GM19025 (cell line): Measurements from ENCODE around the gene PRKCG.

Source experiments
- ATAC-seq: cut with Tn5 transposase; IDR thresholded peaks from one replicate; pipeline ENCODE4 v1.9.1; 2021; ENCODE audit warnings: mild to moderate bottlenecking, low read depth, moderate library complexity; ENCODE audit not compliant: unreplicated experiment

Gene PRKCG

DNA sequence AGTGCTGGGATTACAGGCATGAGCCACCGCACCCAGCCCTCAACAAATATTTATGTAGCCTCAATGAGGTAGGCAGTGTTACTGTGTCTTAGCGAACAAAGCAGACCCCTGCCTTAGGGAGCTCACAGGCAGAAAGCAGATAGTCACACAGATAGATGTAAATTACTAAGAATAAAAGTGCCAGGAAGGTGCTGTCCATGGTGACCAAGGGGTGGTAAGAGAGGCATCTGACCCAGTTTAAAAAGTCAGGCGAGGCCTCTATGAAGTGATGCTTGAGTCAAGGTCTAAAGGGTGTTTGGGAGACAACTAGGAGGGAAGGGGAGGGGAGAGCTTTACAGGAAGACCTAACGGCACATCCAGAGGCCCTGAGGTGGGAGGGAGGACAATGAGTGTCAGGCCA is 14.7 kb downstream of the PRKCG start:
- no peak for ATAC-seq

DNA sequence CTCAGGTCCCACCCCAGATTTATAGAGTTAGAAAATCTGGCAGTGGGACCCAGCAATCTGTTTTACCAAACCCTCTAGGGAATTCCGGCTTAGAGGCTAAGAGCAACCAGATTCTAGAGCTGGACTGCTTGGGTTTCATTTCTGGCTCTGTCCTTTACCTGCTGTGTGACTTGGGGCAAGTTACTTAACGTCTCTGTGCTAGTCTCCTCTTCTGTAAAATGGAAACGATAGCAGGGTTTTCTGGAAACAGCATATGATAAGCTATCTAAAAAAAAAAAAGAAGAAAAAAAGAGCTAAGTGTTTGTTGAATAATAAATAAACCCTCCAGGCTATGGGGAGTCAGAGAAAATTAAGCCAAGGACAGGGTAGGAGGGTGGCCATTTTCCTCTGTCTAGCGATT is 15.5 kb downstream of the PRKCG start:
- ATAC-seq, result no peak

DNA sequence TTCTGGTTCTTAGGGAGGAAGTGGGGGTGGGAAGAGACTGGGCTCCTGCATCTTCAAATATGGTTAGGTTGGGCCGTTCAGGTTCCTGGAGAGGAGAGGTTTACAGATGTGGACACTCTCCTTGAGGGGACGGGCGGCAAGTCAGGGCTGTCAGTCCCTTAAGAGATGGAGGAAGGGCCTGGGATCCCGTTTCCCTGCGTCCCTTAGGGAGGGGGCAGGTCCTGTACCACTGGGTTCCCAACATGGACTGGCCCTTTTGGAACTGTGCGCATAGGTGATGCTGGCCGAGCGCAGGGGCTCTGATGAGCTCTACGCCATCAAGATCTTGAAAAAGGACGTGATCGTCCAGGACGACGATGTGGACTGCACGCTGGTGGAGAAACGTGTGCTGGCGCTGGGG is 16.2 kb downstream of the PRKCG start:
- ATAC-seq, result no peak

DNA sequence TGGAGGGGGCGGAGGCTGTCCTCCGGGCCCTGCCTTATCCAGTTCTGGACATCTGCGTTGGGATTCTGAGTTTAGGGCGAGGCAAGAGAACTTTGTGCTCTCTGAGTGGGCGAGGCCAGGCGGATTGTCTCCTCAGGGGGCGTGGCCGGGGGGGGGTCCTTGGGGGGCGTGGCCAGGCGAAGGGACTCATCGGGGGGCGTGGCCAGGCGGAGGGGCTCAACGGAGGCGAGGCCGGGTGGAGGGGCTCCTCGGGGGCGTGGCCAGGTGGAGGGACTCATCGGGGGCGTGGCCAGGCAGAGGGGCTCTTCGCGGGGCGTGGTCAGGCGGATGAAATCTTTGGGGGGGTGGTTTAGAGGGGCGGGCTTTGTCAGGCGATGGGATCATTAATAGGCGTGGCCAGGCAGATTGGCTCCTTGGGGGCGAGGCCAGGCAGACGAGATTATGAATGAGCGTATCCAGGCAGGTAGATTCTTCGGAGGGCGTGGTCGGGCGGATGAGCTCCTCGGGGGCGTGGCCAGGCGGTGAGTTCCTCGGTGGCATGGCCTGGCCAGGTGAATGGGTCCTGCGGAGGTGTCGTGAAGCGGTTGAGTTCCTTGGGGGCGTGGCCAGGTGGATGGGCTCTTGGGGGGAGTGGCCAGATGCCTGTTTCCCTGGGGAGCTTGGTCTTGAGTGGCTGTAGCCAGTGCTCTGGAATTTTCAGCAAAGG is 16.8 kb downstream of the PRKCG start:
- ATAC-seq, result no peak

DNA sequence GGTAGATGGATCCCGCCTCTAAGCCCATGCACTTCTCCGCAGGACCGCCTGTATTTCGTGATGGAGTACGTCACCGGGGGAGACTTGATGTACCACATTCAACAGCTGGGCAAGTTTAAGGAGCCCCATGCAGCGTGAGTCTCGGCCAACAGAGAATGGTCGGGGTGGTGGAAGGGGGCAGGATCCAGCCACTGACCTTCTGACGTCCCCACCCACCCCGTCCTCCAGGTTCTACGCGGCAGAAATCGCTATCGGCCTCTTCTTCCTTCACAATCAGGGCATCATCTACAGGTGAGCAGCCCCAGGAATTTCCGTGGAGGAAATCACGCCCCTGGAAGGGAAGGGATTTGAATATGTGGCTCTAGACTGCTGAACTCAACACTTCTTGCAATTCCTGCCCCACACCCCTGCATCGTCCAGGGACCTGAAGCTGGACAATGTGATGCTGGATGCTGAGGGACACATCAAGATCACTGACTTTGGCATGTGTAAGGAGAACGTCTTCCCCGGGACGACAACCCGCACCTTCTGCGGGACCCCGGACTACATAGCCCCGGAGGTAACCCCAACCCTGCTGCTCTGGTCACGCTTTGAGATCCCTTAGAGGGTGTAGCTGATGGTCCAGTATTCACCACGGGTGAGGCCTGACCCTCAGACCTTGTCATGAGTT is 18.3 kb downstream of the PRKCG start:
- no peak for ATAC-seq

DNA sequence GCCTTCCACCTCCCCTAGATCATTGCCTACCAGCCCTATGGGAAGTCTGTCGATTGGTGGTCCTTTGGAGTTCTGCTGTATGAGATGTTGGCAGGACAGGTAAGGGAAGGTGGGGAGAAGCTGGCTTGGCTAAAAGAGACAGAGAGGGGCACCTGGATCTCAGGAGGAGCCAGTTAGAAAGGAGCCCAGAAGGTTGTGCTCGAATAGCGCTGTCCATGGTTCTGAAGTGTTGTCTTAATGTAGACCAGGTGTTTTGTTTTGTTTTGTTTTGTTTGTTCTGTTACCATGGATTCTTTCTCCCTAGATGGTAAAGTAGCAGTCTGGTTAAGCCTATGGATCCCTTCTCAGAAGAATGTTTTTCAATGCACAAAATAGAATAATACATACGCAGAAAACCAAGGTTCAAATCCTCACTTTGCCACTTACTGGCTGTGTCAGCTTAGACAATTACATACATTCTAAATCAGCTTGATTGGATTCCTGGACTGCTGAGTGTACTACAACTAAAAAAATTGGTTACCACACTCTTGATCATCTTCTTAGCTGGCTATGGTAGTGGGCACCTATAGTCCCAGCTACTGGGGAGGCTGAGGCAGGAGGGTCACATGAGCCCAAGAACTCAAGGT is 21.2 kb downstream of the PRKCG start:
- no peak for ATAC-seq

DNA sequence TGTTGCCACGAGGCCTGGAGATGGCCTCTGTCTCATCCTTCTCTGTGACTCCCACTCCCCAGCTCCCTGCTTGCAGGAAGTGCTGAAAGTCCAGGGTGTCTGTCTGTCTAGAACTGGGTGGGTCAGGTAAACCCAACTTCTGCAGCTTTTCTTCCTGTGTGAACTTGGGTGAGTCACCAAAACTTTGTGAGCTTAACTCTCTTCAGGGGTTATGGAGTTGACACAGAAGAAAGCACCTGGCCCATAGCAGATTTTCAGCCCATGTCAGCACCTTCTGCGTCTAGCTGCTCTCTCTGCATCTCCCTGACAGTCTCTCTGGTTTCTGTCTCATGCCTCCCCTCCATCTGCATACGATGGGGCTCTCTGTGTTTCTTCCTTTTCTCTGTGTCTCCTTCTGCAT is 22.9 kb downstream of the PRKCG start:
- ATAC-seq, result no peak

DNA sequence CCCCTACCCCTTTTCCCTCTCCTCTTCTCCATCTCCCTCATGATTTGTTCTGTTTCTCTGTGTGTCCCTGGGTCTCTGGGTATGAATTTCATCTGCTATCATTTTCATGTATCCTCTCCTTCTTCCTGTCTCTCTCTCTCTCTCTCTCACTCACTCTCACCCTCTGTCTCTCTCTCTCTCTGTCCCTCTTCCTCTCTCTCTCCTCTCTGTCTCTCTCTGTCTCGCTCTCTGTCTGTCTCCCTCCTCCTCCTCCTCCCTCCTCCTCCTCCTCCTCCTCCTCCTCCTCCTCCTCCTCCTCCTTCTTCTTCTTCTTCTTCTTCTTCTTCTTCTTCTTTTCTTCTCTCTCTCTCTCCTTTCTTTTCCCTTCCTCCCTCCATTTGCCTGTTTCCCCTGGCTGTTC is 23.8 kb downstream of the PRKCG start:
- ATAC-seq, result no peak

DNA sequence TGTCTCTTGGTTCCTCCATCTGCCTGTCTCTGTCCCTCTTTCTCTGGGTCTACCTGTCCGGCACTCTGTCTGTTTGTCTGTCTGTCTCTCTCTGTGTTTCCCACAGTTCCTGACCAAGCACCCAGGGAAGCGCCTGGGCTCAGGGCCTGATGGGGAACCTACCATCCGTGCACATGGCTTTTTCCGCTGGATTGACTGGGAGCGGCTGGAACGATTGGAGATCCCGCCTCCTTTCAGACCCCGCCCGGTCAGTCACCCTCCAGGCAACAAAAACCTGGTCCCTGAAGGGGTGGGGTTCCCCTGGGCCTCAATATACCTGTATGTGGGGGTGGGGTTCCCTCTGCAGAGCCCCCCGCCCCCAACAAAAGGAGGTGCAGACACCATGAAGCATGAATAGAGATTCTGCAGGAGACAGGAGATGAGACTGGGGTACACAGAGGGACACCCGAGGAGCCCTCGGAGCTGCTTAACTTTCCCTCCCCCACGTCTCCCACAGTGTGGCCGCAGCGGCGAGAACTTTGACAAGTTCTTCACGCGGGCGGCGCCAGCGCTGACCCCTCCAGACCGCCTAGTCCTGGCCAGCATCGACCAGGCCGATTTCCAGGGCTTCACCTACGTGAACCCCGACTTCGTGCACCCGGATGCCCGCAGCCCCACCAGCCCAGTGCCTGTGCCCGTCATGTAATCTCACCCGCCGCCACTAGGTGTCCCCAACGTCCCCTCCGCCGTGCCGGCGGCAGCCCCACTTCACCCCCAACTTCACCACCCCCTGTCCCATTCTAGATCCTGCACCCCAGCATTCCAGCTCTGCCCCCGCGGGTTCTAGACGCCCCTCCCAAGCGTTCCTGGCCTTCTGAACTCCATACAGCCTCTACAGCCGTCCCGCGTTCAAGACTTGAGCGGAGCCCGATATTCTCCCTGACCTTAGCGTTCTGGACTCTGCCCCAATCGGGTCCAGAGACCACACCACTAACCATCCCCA is 24.5 kb downstream of the PRKCG start:
- no peak for ATAC-seq

DNA sequence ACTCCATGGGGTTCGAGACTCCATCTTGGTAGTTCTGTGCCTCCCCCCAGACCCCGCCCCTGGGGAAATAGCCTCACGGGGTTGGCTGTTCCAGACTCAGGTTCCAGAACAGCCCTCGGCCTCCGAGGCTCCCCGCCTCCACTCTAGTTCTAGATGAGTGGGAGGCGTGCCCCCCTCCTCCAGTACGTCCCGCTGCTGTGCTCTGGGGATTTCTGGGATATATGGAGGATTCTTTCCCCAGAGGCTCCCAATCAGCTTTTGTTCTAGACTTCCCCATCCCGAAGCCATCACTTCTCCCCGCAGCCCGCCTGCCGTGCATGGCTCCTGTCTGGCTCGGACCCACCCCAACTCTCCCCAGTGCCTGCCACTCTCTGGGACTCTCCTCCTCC is 25.2 kb downstream of the PRKCG start:
- no peak for ATAC-seq

DNA sequence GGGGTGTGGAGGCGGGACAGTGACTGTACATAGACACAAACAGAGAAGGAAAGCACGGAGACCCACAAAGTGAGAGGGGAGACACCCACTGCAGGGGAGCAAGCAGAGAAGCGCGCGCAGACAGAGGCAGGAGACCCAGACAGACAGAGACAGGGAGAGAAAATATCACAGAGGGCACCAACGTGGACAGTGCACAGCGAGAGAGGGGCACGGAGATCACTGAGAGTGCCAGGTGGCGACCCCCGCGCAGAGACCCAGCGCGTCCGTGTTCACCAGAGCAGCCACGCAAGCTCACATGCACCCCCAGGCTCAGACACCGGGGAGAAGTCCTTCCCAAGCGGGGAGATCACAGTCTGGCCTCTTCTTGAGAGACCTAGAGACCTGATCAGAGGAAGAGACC is 25.7 kb downstream of the PRKCG start:
- ATAC-seq, result no peak

DNA sequence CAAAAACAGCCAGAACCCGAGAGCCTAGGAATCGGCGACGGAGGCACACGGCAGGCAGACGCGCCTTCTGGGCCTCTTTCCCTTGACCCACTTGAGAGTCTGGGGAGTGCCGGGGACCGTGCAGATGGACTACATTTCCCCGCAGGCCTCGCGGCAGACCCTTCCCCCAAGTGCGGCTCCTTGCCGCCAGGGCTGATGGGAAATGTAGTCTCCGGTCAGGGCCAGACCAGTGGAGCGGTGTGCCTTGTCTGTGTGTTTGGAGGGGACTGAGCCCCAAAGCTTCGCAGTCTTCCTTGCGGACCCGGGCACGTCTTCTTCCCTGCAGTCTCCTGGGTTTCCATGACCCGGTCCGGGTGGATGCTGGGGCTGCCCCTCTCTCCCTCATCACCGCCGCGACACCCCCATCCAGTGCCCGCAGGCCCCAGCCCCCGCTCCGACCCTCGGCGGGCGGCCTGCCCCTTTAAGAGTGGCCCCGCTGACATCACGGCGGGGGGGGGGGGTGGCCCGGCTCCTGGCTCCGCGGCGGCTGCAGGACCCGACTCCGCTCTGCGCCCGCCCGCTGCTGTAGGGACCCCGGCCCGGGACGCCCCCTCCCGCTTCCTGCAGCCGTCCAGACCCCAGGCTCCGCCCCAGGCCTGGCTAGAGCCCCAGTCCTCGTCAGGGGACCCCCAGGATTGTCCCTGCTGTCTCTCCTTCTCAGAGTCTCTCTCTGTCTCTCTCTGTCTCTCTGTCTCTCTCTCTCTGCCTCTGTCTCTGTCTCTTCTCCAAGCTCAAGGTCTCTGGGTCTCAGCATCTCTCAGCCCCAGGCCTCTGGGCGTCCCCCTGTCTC is 26.3 kb downstream of the PRKCG start:
- no peak for ATAC-seq

DNA sequence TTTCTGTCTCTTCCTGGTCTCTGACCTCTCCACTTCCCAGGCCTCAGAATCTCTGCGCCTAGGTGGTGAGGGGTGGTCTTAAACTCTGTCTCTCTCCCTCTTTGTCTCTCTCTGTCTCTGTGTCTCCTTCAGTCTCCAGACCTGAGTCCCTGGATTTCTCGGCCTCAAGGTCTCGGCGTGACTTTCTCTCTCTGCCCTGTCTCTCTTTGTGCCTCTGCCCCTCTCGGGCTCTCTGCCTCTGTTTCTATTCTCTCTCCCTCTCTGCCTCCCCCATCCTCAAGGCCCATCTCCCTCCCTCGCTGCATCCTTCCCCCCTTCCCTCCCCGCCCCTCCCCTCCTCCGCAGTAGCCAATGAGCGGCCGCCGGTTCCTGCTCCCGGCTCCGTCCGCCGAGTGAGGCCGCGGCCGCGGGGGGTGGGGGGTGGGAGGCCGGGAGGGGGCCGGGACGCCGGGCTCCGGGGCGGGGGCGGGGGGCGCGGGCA is 27.0 kb downstream of the PRKCG start, which contains the start of gene CACNG7:
CACNG7 (plus strand) TSS at position 344 of the 481 bp plus-strand sequence. CDS start 3,554 bp downstream, outside the sequence.
- ATAC-seq, result no peak

DNA sequence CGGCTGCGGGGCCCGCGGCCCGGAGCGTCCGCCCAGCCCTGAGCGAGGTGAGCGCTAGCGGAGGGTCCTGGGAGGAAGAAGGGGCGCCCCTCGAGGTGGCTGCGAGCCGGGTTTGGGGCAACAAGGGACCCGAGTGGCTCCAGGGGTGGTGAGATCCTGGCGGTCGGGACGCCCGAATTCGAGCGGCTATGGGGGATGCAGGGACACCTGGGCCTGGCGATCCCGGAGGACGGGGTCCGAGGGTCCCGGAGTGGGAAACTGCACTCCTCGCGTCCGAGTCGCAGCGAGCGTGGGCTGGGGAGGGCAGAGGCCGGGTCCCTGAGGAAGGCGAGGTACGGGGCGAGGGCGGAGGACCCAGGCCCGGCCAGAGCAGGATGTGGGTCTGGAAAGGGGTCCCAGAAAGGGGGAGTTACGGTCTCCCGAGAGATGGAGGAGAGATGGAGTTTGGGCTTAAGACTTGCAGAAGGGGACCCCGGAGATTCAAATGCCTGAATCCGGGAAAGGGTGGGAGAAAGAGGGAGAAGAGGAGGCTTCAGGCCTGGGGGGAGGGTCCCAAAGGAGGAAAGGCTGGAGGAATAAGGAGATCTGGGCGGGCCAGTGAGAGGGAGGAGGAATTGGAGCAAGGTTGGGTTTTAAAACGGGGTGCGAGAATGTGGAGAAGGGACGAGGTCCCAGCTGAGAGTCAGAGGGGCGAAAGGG is 27.6 kb downstream of the PRKCG start:
- no peak for ATAC-seq

DNA sequence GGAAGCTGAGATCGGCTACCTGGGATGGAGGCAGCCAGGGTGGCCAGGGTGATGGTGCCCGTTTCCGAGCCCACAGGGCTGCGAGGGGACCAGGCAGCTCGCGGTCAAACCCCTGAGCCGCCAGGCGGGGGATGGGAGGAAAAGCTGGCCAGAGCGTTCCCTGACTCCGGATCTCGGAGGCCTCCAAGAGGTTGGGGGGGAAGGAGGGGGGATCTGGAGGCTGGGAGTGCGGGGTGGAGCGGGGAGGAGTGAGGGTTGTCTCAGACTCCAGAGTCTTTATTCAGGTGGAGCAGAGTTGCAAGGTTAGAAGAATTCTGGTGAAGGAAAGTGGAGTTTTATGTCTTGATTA is 28.1 kb downstream of the PRKCG start:
- ATAC-seq, result no peak

DNA sequence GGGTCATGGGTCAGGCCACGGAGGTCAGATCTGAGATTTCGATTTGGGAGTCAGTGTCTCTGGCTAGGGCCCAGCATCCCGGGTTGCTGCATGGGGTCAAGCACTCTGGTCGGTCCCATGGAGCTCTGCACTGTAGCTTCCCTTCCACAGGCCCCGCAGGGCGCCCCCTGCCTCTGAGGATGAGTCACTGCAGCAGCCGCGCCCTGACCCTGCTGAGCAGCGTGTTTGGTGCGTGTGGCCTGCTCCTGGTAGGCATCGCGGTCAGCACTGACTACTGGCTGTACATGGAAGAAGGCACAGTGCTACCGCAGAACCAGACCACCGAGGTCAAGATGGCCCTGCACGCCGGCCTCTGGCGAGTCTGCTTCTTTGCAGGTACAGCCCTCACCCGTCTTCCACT is 30.7 kb downstream of the PRKCG start:
- ATAC-seq, result no peak

DNA sequence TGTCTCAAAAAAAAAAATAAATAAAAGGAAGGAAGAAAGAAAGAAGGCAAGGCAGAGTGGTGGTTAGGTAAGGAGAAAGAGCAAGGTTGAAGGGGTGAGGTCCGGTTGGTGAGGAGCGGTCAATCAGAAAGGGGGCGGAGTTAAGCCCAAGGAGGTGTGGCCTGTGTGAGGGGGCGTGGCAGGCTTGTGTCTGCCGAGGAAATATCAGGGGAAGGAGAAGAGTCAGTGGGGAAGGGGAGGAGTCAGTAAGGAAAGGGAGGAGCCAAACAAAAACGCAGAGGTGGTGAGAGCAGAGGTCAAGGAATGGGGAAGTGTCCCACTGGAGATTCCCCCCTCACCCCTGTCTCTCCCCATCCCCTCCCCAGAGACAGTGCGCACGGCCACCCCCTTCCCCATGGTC is 33.0 kb downstream of the PRKCG start:
- ATAC-seq, result no peak

DNA sequence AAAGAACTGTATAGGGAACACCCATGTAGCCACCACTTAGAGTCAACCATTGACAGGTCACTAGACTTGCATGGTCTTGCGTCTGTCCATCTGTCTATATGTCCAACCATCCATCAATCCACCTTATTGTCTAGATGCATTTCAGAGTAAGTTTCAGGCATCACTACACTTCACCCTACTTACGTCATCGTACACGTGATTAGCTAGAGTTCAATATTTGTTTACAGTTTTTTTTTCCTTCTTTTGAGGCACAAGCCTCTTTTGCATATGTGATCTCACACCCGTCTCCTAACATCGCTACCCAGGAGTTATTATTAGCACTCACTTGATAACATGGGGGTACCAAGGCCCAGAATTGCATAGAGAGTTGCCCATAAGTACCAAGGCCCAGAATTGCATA is 34.0 kb downstream of the PRKCG start:
- ATAC-seq, result no peak

DNA sequence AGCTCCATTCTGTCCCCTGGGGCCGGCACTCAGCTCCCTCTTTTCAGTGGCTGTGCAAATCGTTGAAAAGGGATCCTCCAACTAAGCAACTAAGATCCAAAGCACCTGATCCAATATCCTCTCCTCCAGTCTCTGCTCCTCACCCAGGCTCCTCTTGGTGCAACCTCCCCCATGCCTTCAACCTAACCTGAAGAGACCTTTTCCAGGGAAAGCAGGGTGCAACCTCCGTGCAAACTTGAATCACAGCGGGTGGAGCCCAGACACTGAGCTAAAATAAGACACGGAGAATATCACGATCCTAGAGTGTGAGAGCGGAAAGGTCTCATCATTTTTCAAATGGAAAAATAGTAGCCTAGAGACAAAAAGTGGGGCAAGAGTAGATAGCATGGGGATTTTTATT is 35.4 kb downstream of the PRKCG start:
- no peak for ATAC-seq
